ENCODE results near the gene ZNF710.
"Not testable (repeated sequence)": the region's sequence is repeated elsewhere in the genome, so short reads cannot be mapped to it uniquely, and the experiment has no call there.

ZNF710 gene

DNA sequence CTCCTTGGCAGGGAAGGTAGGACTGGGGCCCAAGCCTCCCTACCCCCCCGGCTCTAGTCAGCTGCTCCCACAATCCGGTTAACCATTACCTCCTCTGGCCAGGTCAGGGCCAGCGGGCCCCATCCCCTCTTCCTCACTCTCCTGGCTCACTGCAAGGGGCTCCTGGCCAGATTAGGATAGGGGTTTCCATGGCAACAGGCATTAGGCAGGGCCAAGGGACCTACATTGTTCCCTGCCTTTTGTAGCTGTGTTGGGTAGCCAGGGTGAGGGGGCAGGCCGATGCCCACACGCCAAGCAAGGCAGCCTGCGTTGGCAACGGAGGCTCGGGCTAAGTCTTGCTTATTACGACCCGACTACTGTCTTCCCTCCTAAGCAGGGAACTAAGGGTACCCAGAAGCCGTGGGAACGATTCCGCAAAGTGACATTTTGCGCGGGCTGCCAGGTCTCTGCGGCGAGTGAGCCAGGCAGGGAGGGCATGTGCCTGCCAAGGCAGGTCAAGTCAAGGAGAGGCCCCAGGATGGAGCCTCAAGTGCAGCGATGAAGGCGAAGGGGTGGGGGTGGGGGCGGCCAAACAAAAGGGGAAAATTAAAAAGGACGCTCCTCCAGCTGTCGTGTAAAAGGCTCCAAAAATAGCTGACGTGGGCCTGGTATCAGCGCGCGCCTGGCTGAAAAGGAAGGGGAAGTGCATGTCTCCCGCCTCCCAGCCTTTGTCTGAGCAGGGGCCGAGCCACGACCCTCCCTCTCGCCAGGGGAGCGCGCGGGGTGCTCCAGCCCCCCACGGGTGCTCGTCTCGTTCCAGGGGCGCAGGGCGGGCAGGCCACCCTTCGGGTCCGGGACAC is 100.2 kb downstream of the ZNF710 start:
- DNase-seq: peak in 56 of 58 donors; percentile 39 to 95 (median 78)

DNA sequence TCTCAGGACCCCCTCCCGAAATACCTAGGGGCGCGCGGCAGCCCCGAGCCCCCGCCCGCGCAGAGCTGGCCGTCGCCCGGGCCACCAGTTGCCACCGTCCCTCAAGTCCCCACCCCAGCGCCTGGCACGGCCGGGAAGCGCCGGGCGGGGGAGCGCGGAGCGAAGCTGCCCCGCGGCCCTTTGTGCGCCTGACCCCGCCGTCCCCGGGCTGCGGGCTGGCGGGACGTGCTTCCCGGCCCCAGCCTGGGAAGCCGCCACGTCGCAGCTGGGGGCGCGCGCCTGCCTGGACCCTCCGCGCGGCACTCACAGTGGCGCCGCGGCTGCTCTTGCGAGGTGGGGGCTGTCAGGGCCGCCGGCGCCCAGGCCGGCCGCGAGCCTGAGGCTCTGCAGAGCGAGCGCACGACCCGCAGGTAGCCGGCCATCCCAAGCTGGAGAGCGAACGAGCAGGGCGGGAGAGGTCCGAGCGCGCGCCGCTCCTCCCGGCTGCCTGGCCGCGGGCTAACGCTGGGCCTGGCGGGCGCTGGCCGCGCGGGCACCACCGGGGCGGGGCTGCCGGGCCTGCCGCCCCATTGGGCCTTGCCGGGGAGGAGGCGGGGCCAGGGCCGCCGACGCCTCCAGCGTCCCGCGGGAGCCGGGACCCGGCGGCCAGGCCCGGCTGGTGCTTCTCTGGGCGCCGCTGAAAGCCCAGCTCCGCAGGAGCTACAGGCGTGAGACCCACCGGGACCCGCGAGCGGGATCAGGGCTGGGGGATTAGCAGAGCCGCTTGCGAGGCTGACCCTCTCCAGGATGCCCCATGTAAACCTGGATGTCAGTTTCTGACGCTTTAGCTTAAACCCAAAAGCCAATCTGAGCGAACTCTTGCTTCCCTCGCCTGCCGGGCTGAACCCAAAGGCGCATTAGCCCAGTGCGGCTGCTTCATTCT is 101.1 kb downstream of the ZNF710 start, which contains the start of gene IDH2:
Gene IDH2 (minus strand): TSS at position 500 of the 922 bp plus-strand sequence. CDS start 78 bp downstream, at position 422.
- peak in 56 of 58 donors; percentile 23 to 91 (median 74) for DNase-seq

DNA sequence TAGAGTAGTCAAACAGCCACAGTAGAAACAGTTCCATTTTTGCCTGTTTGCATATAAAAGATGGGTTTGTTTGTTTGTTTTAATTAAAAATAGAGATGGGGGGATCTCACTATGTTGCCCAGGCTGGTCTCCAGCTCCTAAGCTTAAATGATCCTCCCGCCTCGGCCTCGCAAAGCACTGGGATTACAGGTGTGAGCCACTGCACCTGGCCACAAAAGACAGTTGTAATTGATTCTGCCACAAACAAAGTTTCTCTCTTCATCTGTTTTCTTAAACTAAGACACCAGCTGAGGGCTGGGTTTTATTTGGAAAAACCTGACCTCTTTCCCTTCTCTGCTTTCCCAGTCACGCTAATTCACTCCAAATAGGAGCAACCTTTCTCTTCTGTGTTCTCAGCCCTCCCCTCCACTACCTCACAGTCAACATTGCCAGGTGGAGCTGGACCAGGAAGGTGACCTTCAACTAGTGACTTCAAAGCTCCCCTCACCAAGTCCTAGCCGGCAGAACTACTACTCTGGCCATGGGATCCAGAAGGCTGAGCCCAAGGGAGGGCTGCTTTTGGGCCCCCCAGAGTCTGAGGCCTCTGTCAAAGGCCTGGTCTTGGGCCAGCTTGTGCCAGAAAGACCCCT is 102.7 kb downstream of the ZNF710 start:
- no peak for DNase-seq

GRCh38 chr15:90104551-90104950 is 103.4 kb downstream of the ZNF710 start:
- DNase-seq: peak in 2 of 58 donors; percentile 20 to 36

DNA sequence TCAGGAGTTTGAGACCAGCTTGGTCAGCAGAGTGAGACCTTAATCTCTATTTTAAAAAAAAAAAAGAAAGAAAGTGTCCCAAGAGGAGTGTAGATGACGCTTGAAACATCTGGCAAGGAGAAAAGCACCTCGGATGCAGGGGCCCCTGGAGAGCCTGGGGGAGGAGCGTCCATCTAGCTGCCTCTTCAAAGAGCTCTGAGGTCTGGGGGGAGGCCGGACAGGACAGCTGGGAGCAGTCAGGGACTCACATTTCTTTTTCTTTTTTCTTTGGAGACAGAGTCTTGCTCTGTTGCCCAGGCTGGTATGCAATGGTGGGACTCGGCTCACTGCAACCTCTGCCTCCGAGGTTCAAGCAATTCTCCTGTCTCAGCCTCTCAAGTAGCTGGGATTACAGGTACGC is 104.4 kb downstream of the ZNF710 start:
- no peak for DNase-seq

DNA sequence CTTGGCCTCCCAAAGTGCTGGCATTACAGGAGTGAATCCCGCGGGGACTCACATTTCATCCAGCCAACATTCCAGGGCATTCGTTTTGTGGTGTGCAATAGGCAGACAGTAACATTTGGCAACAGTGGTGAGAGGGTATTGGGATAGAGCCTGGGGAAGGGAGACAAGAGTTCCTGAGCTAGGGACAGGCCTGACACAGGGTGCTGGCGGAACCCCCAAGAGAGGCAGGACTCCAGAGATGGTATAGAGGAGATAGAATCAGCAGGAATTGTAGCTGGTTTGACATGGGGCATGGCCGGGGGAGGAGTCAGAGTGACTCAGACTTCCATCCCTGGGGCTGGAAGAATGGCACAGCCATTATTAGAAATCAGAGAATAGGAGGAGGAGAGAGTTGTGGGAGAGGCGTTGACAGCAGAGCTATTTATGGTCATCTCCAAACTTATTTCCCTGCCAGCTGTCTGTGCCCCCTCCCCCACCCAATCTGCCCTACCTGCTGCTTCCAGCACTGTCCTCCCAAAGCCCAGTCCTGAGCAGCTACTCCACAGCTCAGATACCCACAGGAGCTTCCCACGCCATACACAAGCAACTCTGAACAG is 105.5 kb downstream of the ZNF710 start:
- peak in 11 of 58 donors; percentile 14 to 46 (median 21) for DNase-seq

GRCh38 chr15:90108038-90108437 is 106.9 kb downstream of the ZNF710 start:
- not testable (repeated sequence) for DNase-seq

DNA sequence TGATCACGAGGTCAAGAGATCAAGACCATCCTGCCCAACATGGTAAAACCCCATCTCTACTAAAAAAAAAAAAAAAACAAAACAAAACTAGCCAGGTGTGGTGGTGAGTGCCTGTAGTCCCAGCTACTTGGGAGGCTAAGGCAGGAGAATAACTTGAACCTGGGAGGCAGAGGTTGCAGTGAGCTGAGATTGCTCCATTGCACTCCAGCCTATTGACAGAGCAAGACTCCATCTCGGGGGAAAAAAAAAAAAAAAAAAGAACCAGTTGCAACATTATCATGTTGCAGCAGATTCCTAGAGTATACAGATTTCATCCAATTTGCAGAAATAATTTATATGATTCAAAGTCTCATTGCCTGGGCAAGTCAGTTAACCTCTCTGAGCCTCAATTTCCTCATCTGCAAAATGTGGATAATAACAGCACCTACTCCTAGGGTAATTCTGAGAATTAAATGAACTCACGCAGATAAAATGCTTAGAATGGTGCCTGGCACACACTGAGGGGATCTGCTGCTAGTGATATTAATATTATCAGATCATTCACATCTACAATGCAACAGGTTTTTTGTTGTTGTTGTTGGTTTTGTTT is 108.1 kb downstream of the ZNF710 start:
- DNase-seq: not testable (repeated sequence)

GRCh38 chr15:90113166-90113565 is 112.0 kb downstream of the ZNF710 start:
- DNase-seq: no peak

DNA sequence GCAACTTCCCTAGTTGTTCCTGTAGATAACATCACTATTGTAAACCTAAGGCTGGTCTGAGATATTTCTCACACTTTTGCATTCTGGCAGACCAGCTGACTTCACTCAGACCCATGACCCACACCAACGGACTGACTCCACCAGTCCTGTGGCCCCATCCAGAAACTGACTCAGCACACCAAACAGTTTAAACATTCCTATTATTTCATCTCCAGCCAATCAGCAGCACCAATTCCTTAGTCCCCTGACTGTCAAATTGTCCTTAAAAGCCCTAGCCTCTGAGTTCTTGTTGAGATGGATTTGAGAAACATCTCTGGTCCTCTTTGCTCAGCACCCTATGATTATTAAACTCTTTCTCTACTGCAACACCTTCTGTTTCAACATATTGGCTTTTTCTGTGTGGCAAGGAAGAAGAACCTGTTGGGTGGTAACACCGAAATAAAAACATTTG is 113.4 kb downstream of the ZNF710 start:
- DNase-seq: no peak

DNA sequence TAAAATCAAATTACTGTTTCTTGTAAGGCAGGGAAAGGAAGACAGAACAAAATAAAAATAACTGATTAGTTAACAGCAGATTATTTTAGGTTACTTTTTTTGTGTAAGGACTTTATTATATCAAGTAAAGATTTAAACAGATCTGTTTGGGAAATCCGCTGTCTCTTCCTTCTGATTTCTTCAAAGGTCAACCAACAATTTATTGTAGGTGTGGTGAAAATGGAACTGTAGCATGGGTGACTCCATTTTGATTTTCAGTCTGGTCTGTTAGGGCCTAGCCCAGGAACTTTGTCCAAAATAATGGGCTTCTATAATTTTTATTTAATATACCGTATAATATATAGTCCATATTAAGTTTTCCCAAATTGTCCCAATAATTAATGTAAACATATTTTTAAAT is 114.7 kb downstream of the ZNF710 start:
- DNase-seq: no peak

GRCh38 chr15:90119367-90119766 is 118.2 kb downstream of the ZNF710 start:
- DNase-seq: no peak

DNA sequence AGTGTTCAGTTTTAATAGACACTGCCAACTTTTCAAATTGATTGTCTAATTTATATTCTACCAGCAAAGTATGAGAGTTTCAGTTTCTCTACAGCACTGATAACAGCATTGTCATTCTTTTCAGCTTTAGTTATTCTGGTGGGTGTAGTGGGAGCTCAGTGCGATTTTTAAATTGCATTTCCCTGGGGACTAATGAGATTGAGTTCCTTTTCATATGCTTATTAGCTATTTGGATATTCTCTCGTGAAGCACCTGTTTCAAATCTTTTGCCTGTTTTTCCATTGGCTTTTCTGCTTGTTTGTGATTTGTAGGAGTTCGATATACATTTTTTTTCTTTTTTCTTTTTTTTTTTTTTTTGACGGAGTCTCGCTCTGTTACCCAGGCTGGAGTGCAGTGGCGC is 120.0 kb downstream of the ZNF710 start:
- DNase-seq: no peak

DNA sequence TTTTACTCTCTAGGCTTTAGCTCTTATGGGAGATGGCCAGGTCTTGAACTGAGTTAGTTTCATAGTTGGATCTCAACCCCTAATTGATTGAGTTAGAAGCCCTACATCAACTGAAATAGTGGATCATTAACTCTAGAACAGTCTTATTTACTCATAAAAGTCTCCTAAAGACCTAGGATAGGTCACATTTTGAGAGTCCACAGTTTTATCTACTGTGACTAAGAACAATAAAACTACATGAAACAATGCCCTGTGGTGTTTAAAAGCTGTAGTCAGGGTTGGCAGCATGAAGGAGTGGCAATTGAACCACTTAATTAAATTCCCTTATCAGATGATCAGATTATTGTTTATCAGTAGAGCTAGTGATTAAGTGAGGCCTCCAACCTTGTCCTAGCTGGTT is 123.4 kb downstream of the ZNF710 start:
- no peak for DNase-seq

DNA sequence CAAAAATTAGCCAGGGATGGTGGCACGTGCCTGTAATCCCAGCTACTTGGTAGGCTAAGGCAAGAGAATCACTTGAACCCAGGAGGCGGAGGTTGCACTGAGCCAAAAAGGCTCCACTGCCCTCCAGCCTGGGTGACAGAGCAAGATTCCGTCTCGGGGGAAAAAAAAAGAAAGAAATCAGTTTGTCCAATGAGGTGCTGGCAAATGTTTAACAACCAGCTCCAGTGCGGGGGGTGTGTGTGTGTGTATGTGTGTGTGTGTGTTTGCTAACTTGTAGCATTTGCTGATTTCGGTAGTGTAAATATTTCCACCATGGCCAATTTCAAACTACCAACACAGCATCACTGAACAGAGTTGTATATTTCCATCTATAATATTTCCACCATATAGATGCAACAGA is 124.9 kb downstream of the ZNF710 start:
- no peak for DNase-seq

GRCh38 chr15:90126596-90127435 is 125.7 kb downstream of the ZNF710 start:
- no peak for DNase-seq

GRCh38 chr15:90130291-90130690 is 129.2 kb downstream of the ZNF710 start:
- DNase-seq: no peak

Data from anterior cingulate cortex (tissue), 58 donors.